RPMI7951 (cell line): ENCODE measurements around the gene SEPHS2. TPM values are rescaled to one million over a fixed set of nuclear protein-coding genes. Genes with fewer than 3 reads are reported as not detected.
"Not testable (repeated sequence)": the region's sequence is repeated elsewhere in the genome, so short reads cannot be mapped to it uniquely, and the experiment has no call there.

Experiments
- DNase-seq: peaks from one replicate; pipeline ENCODE4 v3.0.0-alpha.2; 2012; ENCODE audit warnings: low read depth
- total RNA-seq: library from RNA; depleted of rRNA; stranded (reverse); fragments of >200 nt; shearing (Covaris generic); gene quantifications from 2 replicates; pipeline ENCODE4 v1.2.3, GENCODE V29; 2014; rRNA removed

The SEPHS2 gene, protein sequence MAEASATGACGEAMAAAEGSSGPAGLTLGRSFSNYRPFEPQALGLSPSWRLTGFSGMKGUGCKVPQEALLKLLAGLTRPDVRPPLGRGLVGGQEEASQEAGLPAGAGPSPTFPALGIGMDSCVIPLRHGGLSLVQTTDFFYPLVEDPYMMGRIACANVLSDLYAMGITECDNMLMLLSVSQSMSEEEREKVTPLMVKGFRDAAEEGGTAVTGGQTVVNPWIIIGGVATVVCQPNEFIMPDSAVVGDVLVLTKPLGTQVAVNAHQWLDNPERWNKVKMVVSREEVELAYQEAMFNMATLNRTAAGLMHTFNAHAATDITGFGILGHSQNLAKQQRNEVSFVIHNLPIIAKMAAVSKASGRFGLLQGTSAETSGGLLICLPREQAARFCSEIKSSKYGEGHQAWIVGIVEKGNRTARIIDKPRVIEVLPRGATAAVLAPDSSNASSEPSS
- total RNA-seq, result 9.0 and 11.2 TPM in 2 replicates

- DNase-seq, result peak; percentile 97
These were observed at the start of gene SEPHS2 for GRCh38 chr16:30445408-30446202. SEPHS2 (minus strand) TSS chr16:30445874; CDS start chr16:30445727, 147 bp downstream.

DNA sequence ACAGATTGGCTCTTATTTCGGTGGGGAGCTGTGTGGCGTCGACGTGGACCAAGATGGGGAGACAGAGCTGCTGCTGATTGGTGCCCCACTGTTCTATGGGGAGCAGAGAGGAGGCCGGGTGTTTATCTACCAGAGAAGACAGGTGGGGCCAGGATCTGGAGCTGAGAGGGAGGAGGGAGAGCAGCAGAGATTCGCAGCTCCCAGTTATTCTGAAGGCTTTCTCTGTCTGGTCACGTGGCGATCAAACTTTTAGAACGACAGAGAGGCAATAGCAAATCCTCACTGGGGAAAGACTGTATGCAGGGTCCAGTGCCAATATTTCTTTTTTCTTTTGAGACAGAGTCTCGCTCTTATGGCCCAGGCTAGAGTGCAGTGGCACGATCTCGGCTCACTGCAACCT is 49.0 kb upstream of the SEPHS2 start:
- DNase-seq, result no peak

DNA sequence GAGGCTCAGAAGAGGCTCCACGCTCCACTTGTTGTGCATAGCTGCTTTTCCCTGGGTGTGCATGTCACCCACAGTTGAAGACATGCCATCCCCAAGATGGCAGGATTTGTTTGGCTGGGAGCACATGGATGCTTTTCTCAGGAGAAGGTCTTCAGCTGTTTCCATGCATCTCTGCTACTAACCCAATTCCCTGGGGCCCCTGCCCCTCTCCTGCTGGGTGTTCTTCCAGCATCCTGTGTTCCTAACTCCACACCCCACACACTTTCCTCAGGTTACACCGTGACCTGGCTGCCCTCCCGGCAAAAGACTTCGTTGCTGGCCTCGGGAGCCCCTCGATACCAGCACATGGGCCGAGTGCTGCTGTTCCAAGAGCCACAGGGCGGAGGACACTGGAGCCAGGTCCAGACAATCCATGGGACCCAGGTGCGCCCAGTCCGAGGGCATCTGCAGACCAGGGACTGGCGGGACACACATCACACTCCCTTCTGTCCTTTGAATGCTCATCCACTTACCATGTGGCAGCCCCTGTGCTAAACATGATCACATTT is 48.3 kb upstream of the SEPHS2 start:
- no peak for DNase-seq

DNA sequence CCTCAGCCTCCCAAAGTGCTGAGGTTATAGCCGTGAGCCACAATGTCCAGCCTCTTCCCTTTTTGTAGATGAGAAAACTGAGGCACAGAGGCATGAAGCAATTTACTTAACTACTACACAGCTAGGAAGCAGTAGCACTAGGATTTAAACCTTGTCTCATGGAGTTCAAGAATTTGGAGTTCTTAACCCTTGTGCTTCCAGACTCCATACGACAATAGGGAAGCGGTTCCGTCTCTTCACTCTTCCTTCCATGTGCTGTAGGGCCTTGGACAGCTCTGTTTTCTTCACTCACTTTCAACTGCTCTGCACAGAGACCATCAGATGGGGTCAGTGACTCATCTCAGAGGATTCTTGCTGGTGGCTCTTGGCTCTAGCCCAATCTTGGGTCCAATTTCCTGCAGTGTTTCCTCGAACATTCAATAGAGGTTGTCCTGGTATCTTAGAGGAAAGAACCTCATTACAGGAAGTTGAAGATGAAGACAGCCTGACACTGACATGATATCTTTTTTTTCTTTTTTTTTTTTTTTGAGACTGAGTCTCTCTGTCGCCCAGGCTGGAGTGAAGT is 46.2 kb upstream of the SEPHS2 start:
- DNase-seq, result peak; percentile 93

- DNase-seq, result no peak
These were observed 45.6 kb upstream of the SEPHS2 start for GRCh38 chr16:30491229-30491628.

DNA sequence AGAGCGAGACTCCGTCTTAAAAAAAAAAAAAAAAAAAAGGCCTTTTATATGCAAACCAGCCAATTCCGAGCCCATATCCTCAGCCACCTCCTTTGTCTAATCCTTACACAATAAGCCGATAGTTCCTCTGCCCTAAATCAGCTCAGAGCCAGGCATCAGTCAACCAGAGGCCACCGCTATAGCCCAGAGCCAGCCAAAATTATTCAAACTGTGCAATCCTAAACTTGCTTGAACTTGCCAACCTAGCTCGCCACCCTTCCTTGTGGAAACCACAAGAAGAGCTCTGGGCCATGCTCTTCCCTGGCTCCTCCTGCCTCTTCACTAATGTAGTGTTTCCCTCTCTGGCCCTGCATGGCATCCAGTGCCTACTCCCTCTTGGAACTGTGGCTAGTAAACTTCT is 44.5 kb upstream of the SEPHS2 start:
- peak; percentile 73 for DNase-seq

DNA sequence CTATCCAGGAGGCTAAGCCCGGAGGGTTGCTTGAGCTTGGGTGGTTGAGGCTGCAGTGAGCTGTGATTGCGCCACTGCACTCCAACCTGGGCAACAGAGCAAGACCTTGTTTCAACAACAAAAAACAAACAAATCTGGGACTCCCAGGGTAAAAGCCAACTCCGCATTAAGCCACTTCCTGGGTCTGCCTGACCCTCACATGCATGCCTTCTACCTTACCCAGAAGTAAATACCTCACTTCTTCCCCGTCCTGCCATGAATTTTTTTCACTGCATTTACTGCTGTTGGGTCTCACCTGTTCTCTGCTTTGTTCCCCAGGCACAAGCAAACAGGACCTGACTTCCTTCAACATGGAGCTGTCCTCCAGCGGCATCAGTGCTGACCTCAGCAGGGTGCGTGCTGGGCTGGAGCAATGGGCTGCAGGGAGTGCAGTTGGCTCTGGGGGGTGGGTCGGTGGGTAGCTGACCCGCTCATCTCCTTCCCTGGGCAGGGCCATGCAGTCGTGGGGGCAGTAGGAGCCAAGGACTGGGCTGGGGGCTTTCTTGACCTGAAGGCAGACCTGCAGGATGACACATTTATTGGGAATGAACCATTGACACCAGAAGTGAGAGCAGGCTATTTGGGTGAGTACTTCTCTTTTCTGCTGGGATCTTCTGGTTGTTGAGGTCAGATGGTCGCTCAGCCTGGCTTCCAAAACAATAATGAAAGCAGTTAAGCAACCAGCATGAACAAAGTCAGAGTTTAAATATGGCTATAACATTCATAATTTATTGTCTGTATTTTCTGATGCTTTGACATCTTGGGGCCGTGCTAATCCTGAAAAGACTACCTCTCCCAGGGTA is 43.3 kb upstream of the SEPHS2 start:
- no peak for DNase-seq

- DNase-seq, result no peak
These were observed 40.3 kb upstream of the SEPHS2 start for GRCh38 chr16:30485818-30486436.

- DNase-seq, result no peak
These were observed 39.2 kb upstream of the SEPHS2 start for GRCh38 chr16:30484887-30485286.

DNA sequence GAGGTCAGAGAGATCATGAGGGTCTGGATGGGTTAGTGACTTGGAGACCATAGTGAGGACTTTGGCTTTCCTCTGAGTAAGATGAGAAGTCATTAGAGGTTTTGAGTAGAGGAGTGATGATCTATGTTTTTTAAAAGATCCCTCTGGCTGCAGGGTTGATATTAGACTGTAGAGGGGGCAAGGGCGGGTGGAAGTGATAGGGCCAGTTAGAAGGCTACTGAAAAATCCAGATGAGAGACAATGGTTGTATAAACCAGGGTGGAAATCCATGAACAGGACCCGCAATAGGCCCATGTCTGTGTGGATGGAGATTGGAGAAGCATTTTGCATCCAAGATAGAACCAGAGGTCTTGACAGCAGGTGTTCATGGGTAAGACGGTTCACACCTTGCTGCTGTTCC is 36.7 kb upstream of the SEPHS2 start:
- no peak for DNase-seq

- no peak for DNase-seq
These were observed 35.7 kb upstream of the SEPHS2 start for GRCh38 chr16:30481381-30481780.

- no peak for DNase-seq
These were observed 33.2 kb upstream of the SEPHS2 start for GRCh38 chr16:30478766-30479478.

- DNase-seq, result not testable (repeated sequence)
These were observed 32.1 kb upstream of the SEPHS2 start for GRCh38 chr16:30477773-30478172.

GRCh38 chr16:30476991-30477390 is 31.3 kb upstream of the SEPHS2 start:
- no peak for DNase-seq

DNA sequence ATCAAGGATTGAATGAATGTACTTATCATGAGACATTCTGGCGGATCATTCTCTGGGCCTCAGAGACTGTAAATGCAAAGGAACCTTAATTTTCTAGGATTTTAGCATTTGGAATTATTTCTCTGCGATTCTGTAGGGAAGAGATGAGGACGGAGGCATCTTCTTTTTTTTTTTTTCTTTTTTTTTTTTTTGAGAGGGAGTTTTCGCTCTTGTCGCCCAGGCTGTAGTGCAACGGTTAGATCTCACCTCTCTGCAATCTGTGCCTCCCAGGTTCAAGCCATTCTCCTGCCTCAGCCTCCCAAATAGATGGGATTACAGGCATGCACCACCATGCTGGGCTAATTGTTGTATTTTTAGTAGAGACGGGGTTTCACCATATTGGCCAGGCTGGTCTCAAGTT is 29.0 kb upstream of the SEPHS2 start:
- no peak for DNase-seq

GRCh38 chr16:30474074-30474452 is 28.4 kb upstream of the SEPHS2 start:
- no peak for DNase-seq

DNA sequence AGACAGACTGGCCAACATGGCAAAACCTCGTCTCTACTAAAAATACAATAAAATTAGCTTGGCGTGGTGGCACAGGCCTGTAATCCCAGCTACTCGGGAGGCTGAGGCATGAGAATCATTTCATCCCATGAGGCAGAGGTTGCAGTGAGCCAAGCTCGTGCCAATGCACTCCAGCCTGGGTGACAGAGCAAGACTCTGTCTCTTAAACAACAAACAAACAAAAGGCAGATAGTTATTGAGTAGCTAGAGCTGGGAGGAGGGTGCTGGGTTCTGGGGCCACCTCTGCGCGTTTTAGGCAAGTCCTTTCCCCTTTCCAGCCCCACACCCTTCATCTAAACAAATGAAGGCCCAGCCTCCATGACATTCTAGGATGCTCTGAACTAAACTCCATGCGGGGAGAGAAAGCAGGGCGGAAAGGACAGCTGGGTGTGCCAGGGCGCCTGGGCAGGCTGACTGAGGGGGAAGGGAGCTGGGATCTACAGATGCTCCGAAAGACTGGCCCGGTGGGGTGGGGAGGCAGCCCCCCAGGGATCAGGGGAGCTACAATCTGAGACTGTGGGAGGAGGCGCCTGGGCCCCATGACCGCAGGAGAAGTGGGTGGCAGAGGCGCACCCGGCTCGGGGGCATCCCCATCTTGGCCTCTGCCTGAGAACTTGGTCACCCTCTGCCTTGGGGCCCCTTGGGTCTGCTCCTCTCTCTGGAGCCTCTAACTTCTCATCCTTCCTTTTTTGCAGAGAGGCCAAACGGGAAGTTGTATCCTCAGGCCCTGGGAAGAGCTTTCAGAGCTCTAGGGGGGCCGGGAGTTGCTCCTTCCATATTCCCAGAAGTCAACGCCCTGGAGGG is 27.8 kb upstream of the SEPHS2 start:
- DNase-seq, result no peak

GRCh38 chr16:30472328-30472942 is 26.8 kb upstream of the SEPHS2 start, which contains the start of gene ITGAL:
ITGAL (plus strand) TSS chr16:30472742; CDS start chr16:30472838, 96 bp downstream.
- no peak for DNase-seq

DNA sequence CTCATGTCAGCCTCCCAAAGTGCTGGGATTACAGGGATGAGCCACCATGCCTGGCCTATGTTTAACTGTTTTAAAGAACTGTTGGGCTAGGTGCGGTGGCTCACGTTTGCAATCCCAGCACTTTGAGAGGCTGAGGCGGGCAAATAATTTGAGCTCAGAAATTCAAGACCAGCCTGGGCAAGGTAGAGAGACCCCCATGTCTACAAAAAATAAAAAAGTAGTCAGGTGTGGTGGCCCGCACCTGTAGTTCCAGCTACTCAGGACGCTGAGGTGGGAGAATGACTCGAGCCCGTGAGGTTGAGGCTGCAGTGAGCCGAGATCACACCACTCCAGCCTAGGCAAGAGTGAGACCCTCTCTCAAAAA is 24.9 kb upstream of the SEPHS2 start:
- no peak for DNase-seq
